GM23338 (cell line): ENCODE measurements around the gene ZNF594. TPM values are rescaled to one million over a fixed set of nuclear protein-coding genes. Genes with fewer than 3 reads are reported as not detected.

Experiments
- ATAC-seq: fragments of 200-7000 bp; cut with Tn5 transposase; 3 replicates; pipeline ENCODE4 v1.9.1; 2020
- DNase-seq: peaks from one replicate; pipeline ENCODE4 v3.0.0-alpha.2; 2015; ENCODE audit warnings: low spot score
- H2AFZ ChIP-seq: fragments of 200-600 bp; sonication (generic); 2 replicates; pipeline ENCODE4 v1.8.0; 2016; ENCODE audit warnings: antibody characterized with exemption, mild to moderate bottlenecking, moderate library complexity
- H3F3A ChIP-seq: fragments of 200-600 bp; sonication (generic); replicated peaks from 2 replicates; pipeline ENCODE4 v1.8.0; 2017; ENCODE audit warnings: antibody characterized with exemption, mixed run types, low read depth
- H3K27ac ChIP-seq: fragments of 200-600 bp; sonication (generic); 2 replicates; pipeline ENCODE4 v1.6.1; 2016; ENCODE audit warnings: low read depth
- H3K27me3 ChIP-seq: fragments of 200-600 bp; sonication (generic); 2 replicates; pipeline ENCODE4 v1.8.0; 2016; ENCODE audit warnings: mild to moderate bottlenecking, mixed run types, moderate library complexity; ENCODE audit not compliant: insufficient read depth
- H3K36me3 ChIP-seq: fragments of 200-600 bp; sonication (generic); 2 replicates; pipeline ENCODE4 v1.8.0; 2016; ENCODE audit warnings: mild to moderate bottlenecking; ENCODE audit not compliant: insufficient read depth
- H3K4me1 ChIP-seq: fragments of 200-600 bp; sonication (generic); 2 replicates; pipeline ENCODE4 v1.8.0; 2016; ENCODE audit warnings: mild to moderate bottlenecking, moderate library complexity; ENCODE audit not compliant: insufficient read depth
- H3K4me2 ChIP-seq: fragments of 200-600 bp; sonication (generic); 2 replicates; pipeline ENCODE4 v1.7.1; 2017; ENCODE audit warnings: mixed run types
- H3K4me3 ChIP-seq: fragments of 200-600 bp; sonication (generic); 2 replicates; pipeline ENCODE4 v1.6.1; 2016; ENCODE audit warnings: mixed run types
- H3K79me2 ChIP-seq: fragments of 200-600 bp; sonication (generic); replicated peaks from 2 replicates; pipeline ENCODE4 v1.8.0; 2017; ENCODE audit warnings: mild to moderate bottlenecking; ENCODE audit not compliant: insufficient read depth
- H3K9me2 ChIP-seq: fragments of 200-600 bp; sonication (generic); 2 replicates; pipeline ENCODE4 v1.8.0; 2017; ENCODE audit not compliant: insufficient read depth
- H4K20me1 ChIP-seq: fragments of 200-600 bp; sonication (generic); replicated peaks from 2 replicates; pipeline ENCODE4 v1.8.0; 2017; ENCODE audit warnings: mild to moderate bottlenecking; ENCODE audit not compliant: insufficient read depth
- H3K27ac Mint-ChIP-seq: 2 replicates; pipeline ENCODE4 v1.8.0; 2020; ENCODE audit warnings: inconsistent platforms, mild to moderate bottlenecking, moderate library complexity, mixed read lengths
- H3K27me3 Mint-ChIP-seq: 3 replicates; pipeline ENCODE4 v1.8.0; 2022; ENCODE audit warnings: low read depth, mild to moderate bottlenecking, moderate library complexity, mixed read lengths, inconsistent platforms; ENCODE audit not compliant: insufficient read depth, poor library complexity
- H3K36me3 Mint-ChIP-seq: 3 replicates; pipeline ENCODE4 v1.8.0; 2021; ENCODE audit warnings: low read depth, mild to moderate bottlenecking, inconsistent platforms, moderate library complexity, mixed read lengths
- H3K4me1 Mint-ChIP-seq: 3 replicates; pipeline ENCODE4 v1.8.0; 2020; ENCODE audit warnings: mild to moderate bottlenecking, inconsistent platforms, mixed read lengths
- H3K4me3 Mint-ChIP-seq: 3 replicates; pipeline ENCODE4 v1.8.0; 2021; ENCODE audit warnings: moderate library complexity, mild to moderate bottlenecking, inconsistent platforms, mixed read lengths
- H3K9me3 Mint-ChIP-seq: 3 replicates; pipeline ENCODE4 v1.8.0; 2020; ENCODE audit warnings: moderate library complexity, mild to moderate bottlenecking, inconsistent platforms, mixed read lengths
- CREB1 ChIP-seq: fragments of 250-450 bp; sonication (Bioruptor Pico); IDR thresholded peaks from 2 replicates; pipeline ENCODE4 v1.5.0; 2020; ENCODE audit warnings: low read depth, mild to moderate bottlenecking, moderate library complexity
- CTCF ChIP-seq, 2 experiments: fragments of 200-600 bp in 1 of 2; sonication (generic) in 1 of 2; conservative IDR thresholded peaks; 2 replicates each; pipeline versions ENCODE4 v1.5.1 to v1.6.1; 2016 to 2017; ENCODE audit warnings: antibody characterized with exemption in 2 of 2, low read depth in 2 of 2, mild to moderate bottlenecking in 2 of 2, moderate library complexity in 1 of 2
- ETS1 ChIP-seq: IDR thresholded peaks from 2 replicates; pipeline ENCODE4 v1.6.1; 2016; ENCODE audit warnings: antibody characterized with exemption
- EZH2phosphoT487 ChIP-seq: fragments of 200-600 bp; sonication (generic); IDR thresholded peaks from one replicate; pipeline ENCODE4 v1.8.1; 2018; ENCODE audit warnings: antibody characterized with exemption; ENCODE audit not compliant: unreplicated experiment
- JUNB ChIP-seq: IDR thresholded peaks from one replicate; pipeline ENCODE4 v1.6.1; 2016; ENCODE audit warnings: antibody characterized with exemption; ENCODE audit not compliant: unreplicated experiment
- NANOG ChIP-seq: IDR thresholded peaks from 2 replicates; pipeline ENCODE4 v1.6.1; 2016; ENCODE audit warnings: antibody characterized with exemption, borderline replicate concordance
- POLR2AphosphoS5 ChIP-seq: IDR thresholded peaks from 2 replicates; pipeline ENCODE4 v1.6.1; 2016; ENCODE audit warnings: antibody characterized with exemption, low read depth
- REST ChIP-seq: IDR thresholded peaks from one replicate; pipeline ENCODE4 v1.6.1; 2018; ENCODE audit warnings: antibody characterized with exemption; ENCODE audit not compliant: unreplicated experiment
- ZNF114 ChIP-seq: fragments of 250-450 bp; sonication (Bioruptor Pico); IDR thresholded peaks from 2 replicates; pipeline ENCODE4 v1.5.0; 2020; ENCODE audit warnings: mild to moderate bottlenecking, moderate library complexity
- ZNF462 ChIP-seq: fragments of 250-450 bp; sonication (Bioruptor Pico); IDR thresholded peaks from 2 replicates; pipeline ENCODE4 v1.5.0; 2020; ENCODE audit warnings: mild to moderate bottlenecking, moderate library complexity
- polyA plus RNA-seq: library from polyadenylated mRNA; unstranded; fragments of >200 nt; fragmentation: Nextera tagmentation; extraction: Ambion mirVana; gene quantifications from 2 replicates; pipeline ENCODE4 v1.2.1, GENCODE V29; 2016
- total RNA-seq: library from RNA; depleted of rRNA; stranded (reverse); fragments of >200 nt; shearing (Covaris generic); gene quantifications from 2 replicates; pipeline ENCODE4 v1.2.3, GENCODE V29; 2014

Gene ZNF594
- total and polyA plus RNA-seq, 2 experiments from 2014 or later: 7.0 to 15.6 TPM

- TF ChIP-seq POLR2AphosphoS5 (no peak), CTCF (conservative IDR thresholded peaks at IDR 0.05; ENCODE audit: low read depth in 2 of 2) (no peak), REST (no peak), NANOG (no peak), CREB1 (no peak), EZH2phosphoT487 (no peak), JUNB (no peak), ETS1 (no peak)
Observed at GRCh38 chr17:5139458-5139732, 52.3 kb downstream of the ZNF594 start (continued).

- H3K27me3 ChIP-seq: no peaks in the 10 kb centered on the region
- no peak overlapping the region for H3K4me2 ChIP-seq
- H3K4me3 ChIP-seq: no peak overlapping the region
- Mint-ChIP-seq H3K27ac (no peak overlapping the region), H3K4me1 (no peaks in the 10 kb centered on the region), H3K4me3 (no peak overlapping the region), H3K9me3 (no peaks in the 10 kb centered on the region), H3K27me3 (peaks cover 4% of the 10 kb centered on the region), H3K36me3 (no peaks in the 10 kb centered on the region)
- H4K20me1 ChIP-seq: no peaks in the 10 kb centered on the region
- DNase-seq (no peak), ATAC-seq (no peak)
- no peaks in the 10 kb centered on the region for H3K79me2 ChIP-seq
- H2AFZ ChIP-seq: no peak overlapping the region
- H3K4me1 ChIP-seq: no peaks in the 10 kb centered on the region
- H3K27ac ChIP-seq: no peak overlapping the region
- H3K36me3 ChIP-seq: no peaks in the 10 kb centered on the region
- no peaks in the 10 kb centered on the region for H3K9me2 ChIP-seq
- H3F3A ChIP-seq: no peaks in the 10 kb centered on the region
- no peak for TF ChIP-seq ZNF462 (CRISPR knock-in tag)
- no peak for TF ChIP-seq ZNF114 (CRISPR knock-in tag)
- no peak for TF ChIP-seq ETS1
- TF ChIP-seq NANOG: no peak
- no peak for TF ChIP-seq EZH2phosphoT487
- no peak for TF ChIP-seq POLR2AphosphoS5
Observed at GRCh38 chr17:5138616-5139457, 52.8 kb downstream of the ZNF594 start.
